HG03342 (cell line): Measurements from ENCODE around the gene MAP3K20.
"Not testable (repeated sequence)": the region's sequence is repeated elsewhere in the genome, so short reads cannot be mapped to it uniquely, and the experiment has no call there.

Experiments used
- ATAC-seq: cut with Tn5 transposase; IDR thresholded peaks from one replicate; pipeline ENCODE4 v1.9.1; 2021; ENCODE audit warnings: mild to moderate bottlenecking, moderate library complexity; ENCODE audit not compliant: unreplicated experiment

The MAP3K20 gene

GRCh38 chr2:173153301-173153885 is 77.7 kb downstream of the MAP3K20 start:
- no peak for ATAC-seq

GRCh38 chr2:173157676-173158293 is 82.1 kb downstream of the MAP3K20 start:
- no peak for ATAC-seq

GRCh38 chr2:173159791-173160463 is 84.3 kb downstream of the MAP3K20 start:
- no peak for ATAC-seq

GRCh38 chr2:173160618-173161017 is 85.0 kb downstream of the MAP3K20 start:
- no peak for ATAC-seq

GRCh38 chr2:173161040-173161439 is 85.4 kb downstream of the MAP3K20 start:
- ATAC-seq, result no peak

- ATAC-seq, result no peak
Observed at GRCh38 chr2:173161507-173161906, 85.9 kb downstream of the MAP3K20 start.

GRCh38 chr2:173163357-173163756 is 87.7 kb downstream of the MAP3K20 start:
- ATAC-seq, result not testable (repeated sequence)

- ATAC-seq, result no peak
Observed at GRCh38 chr2:173164396-173164795, 88.8 kb downstream of the MAP3K20 start.

- ATAC-seq, result no peak
Observed at GRCh38 chr2:173165443-173166238, 90.0 kb downstream of the MAP3K20 start.

GRCh38 chr2:173171321-173171720 is 95.7 kb downstream of the MAP3K20 start:
- ATAC-seq, result no peak

GRCh38 chr2:173171924-173172643 is 96.4 kb downstream of the MAP3K20 start:
- no peak for ATAC-seq

GRCh38 chr2:173174339-173174738 is 98.7 kb downstream of the MAP3K20 start:
- not testable (repeated sequence) for ATAC-seq

- no peak for ATAC-seq
Observed at GRCh38 chr2:173175222-173175621, 99.6 kb downstream of the MAP3K20 start.

GRCh38 chr2:173181982-173182381 is 106.3 kb downstream of the MAP3K20 start:
- ATAC-seq, result no peak

- no peak for ATAC-seq
Observed at GRCh38 chr2:173184031-173185004, 108.7 kb downstream of the MAP3K20 start.

- no peak for ATAC-seq
Observed at GRCh38 chr2:173185437-173185836, 109.8 kb downstream of the MAP3K20 start.

GRCh38 chr2:173187941-173188788 is 112.5 kb downstream of the MAP3K20 start:
- no peak for ATAC-seq

- no peak for ATAC-seq
Observed at GRCh38 chr2:173191601-173192000, 116.0 kb downstream of the MAP3K20 start.

GRCh38 chr2:173192071-173192470 is 116.4 kb downstream of the MAP3K20 start:
- ATAC-seq, result no peak
